ENCODE results near the gene KCNH2.

The KCNH2 gene

GRCh38 chr7:150935149-150935548, 43.0 kb downstream of the KCNH2 start:
- TF ChIP-seq CTCF (IDR thresholded peaks at IDR 0.05; ENCODE audit: low read depth, low read length): no peak
- DNase-seq (ENCODE audit: low read depth in 2 of 2): no peak
- no peak overlapping the region for H3K4me3 ChIP-seq (replicated peaks in 1 of 2; ENCODE audit: low read depth in 2 of 2, low read length in 2 of 2)

- TF ChIP-seq CTCF (IDR thresholded peaks at IDR 0.05; ENCODE audit: low read depth, low read length): no peak
- H3K4me3 ChIP-seq (replicated peaks in 1 of 2; ENCODE audit: low read depth in 2 of 2, low read length in 2 of 2): no peak overlapping the region
- DNase-seq (ENCODE audit: low read depth in 2 of 2): no peak
Measured at GRCh38 chr7:150934045-150934766, 43.9 kb downstream of the KCNH2 start.

GRCh38 chr7:150931199-150931869, 46.8 kb downstream of the KCNH2 start:
- no peak for DNase-seq (ENCODE audit: low read depth in 2 of 2)
- no peak for TF ChIP-seq CTCF (IDR thresholded peaks at IDR 0.05; ENCODE audit: low read depth, low read length)
- no peak overlapping the region for H3K4me3 ChIP-seq (replicated peaks in 1 of 2; ENCODE audit: low read depth in 2 of 2, low read length in 2 of 2)

GRCh38 chr7:150928541-150928940, 49.6 kb downstream of the KCNH2 start:
- no peak for DNase-seq (ENCODE audit: low read depth in 2 of 2)
- TF ChIP-seq CTCF (IDR thresholded peaks at IDR 0.05; ENCODE audit: low read depth, low read length): no peak
- H3K4me3 ChIP-seq (replicated peaks in 1 of 2; ENCODE audit: low read depth in 2 of 2, low read length in 2 of 2): no peak overlapping the region

GRCh38 chr7:150927956-150928344, 50.2 kb downstream of the KCNH2 start:
- H3K4me3 ChIP-seq (replicated peaks in 1 of 2; ENCODE audit: low read depth in 2 of 2, low read length in 2 of 2): no peak overlapping the region
- TF ChIP-seq CTCF (IDR thresholded peaks at IDR 0.05; ENCODE audit: low read depth, low read length): peak; percentile 7
- peak in 1 of 2 donors; percentile 58 for DNase-seq (ENCODE audit: low read depth in 2 of 2)

GRCh38 chr7:150927157-150927955, 50.8 kb downstream of the KCNH2 start:
- no peak for DNase-seq (ENCODE audit: low read depth in 2 of 2)
- no peak for TF ChIP-seq CTCF (IDR thresholded peaks at IDR 0.05; ENCODE audit: low read depth, low read length)
- H3K4me3 ChIP-seq (replicated peaks in 1 of 2; ENCODE audit: low read depth in 2 of 2, low read length in 2 of 2): no peak overlapping the region
